ENCODE measurements around the gene CST9. TPM values are rescaled to one million over a fixed set of nuclear protein-coding genes. Genes with fewer than 3 reads are reported as not detected.
A peak's percentile ranks its signal among the peaks of the same experiment; 100 is the strongest.

CST9 gene
- total RNA-seq, 4 donors from 2014 or later: 0.28 TPM; not detected in 3

- TF ChIP-seq CTCF (IDR thresholded peaks at IDR 0.05): no peak
- no peak for DNase-seq (ENCODE audit: low spot score)
- ATAC-seq (ENCODE audit: low FRiP score): no peak
These were observed 8.4 kb upstream of the CST9 start for GRCh38 chr20:23614163-23614562.

- DNase-seq (ENCODE audit: low spot score): no peak
- peak; percentile 23 for ATAC-seq (ENCODE audit: low FRiP score)
- no peak for TF ChIP-seq CTCF (IDR thresholded peaks at IDR 0.05)
These were observed 8.0 kb upstream of the CST9 start for GRCh38 chr20:23613676-23614075.

GRCh38 chr20:23612396-23612795 is 6.7 kb upstream of the CST9 start:
- no peak for DNase-seq (ENCODE audit: low spot score)
- TF ChIP-seq CTCF (IDR thresholded peaks at IDR 0.05): no peak

GRCh38 chr20:23609486-23610109 is 3.9 kb upstream of the CST9 start:
- DNase-seq (ENCODE audit: low spot score) (no peak), ATAC-seq (ENCODE audit: low FRiP score) (no peak)
- TF ChIP-seq CTCF (IDR thresholded peaks at IDR 0.05): no peak

More at GRCh38 chr20:23612396-23612795, 6.7 kb upstream of the CST9 start:
- ATAC-seq (ENCODE audit: low FRiP score): no peak

GRCh38 chr20:23608251-23608846 is 2.6 kb upstream of the CST9 start:
- no peak for TF ChIP-seq CTCF (IDR thresholded peaks at IDR 0.05)
- no peak for DNase-seq (ENCODE audit: low spot score)
- no peak for ATAC-seq (ENCODE audit: low FRiP score)

- DNase-seq (ENCODE audit: low spot score) (no peak), ATAC-seq (ENCODE audit: low FRiP score) (no peak)
- TF ChIP-seq CTCF (IDR thresholded peaks at IDR 0.05): no peak
These were observed 2.0 kb upstream of the CST9 start for GRCh38 chr20:23607497-23608245.

Measured in omental fat pad (tissue), 4 donors.